ENCODE data around the gene DLK2. TPM values are rescaled to one million over a fixed set of nuclear protein-coding genes. Genes with fewer than 3 reads are reported as not detected.
A peak's percentile ranks its signal among the peaks of the same experiment; 100 is the strongest.

DLK2 gene
- total and polyA plus RNA-seq, 2 of the 13 experiments (the other 11 are each of a cell fraction or from before 2014, with no cell fraction given): 1.2 to 3.8 TPM

GRCh38 chr6:43454696-43455530, 435 bp downstream of the DLK2 start (continued):
- 0 out of 2 replicates have a peak, but pooled peaks have one; percentile 36 for TF ChIP-seq ZNF567 (CRISPR knock-in tag; IDR thresholded peaks at IDR 0.05; ENCODE audit: borderline replicate concordance)
- TF ChIP-seq EP300 (IDR thresholded peaks at IDR 0.05; ENCODE audit: low read depth in 2 of 2, low read length in 2 of 2): no peak
- peak; percentile 23; the same call in 1 of the 2 replicates for TF ChIP-seq EP300 (CRISPR knock-in tag; IDR thresholded peaks at IDR 0.05; ENCODE audit: borderline replicate concordance)
- TF ChIP-seq ZNF749 (CRISPR knock-in tag; IDR thresholded peaks at IDR 0.05; ENCODE audit: borderline replicate concordance): peak; percentile 32
- no peak; the same call in 1 of the 2 replicates for TF ChIP-seq NCOA2 (CRISPR knock-in tag; IDR thresholded peaks at IDR 0.05)
- TF ChIP-seq NKX3-1 (CRISPR knock-in tag; IDR thresholded peaks at IDR 0.05): no peak
- peak; percentile 88 for TF ChIP-seq ZBTB7B (CRISPR knock-in tag; IDR thresholded peaks at IDR 0.05)
- no peak for TF ChIP-seq ZNF33B (CRISPR knock-in tag; IDR thresholded peaks at IDR 0.05)
- no peak for TF ChIP-seq GRHL1 (CRISPR knock-in tag; conservative IDR thresholded peaks at IDR 0.05)
- TF ChIP-seq ZNF275 (CRISPR knock-in tag; IDR thresholded peaks at IDR 0.05; ENCODE audit: borderline replicate concordance): no peak
- TF ChIP-seq ZNF225 (CRISPR knock-in tag; IDR thresholded peaks at IDR 0.05): no peak
- TF ChIP-seq ZNF207 (IDR thresholded peaks at IDR 0.05; ENCODE audit: borderline replicate concordance): no peak
- TF ChIP-seq MYC (CRISPR knock-in tag; IDR thresholded peaks at IDR 0.05; ENCODE audit: borderline replicate concordance): peak; percentile 61; the same call in 1 of the 2 replicates
- TF ChIP-seq EEA1 (CRISPR knock-in tag; IDR thresholded peaks at IDR 0.05; ENCODE audit: borderline replicate concordance): peak; percentile 35; the same call in 1 of the 2 replicates
- TF ChIP-seq ZBTB8A (CRISPR knock-in tag; IDR thresholded peaks at IDR 0.05; ENCODE audit: borderline replicate concordance, low read depth): no peak
- TF ChIP-seq PCBP1 (IDR thresholded peaks at IDR 0.05; ENCODE audit: borderline replicate concordance, low read depth, low read length): peak; percentile 60; the same call in 1 of the 2 replicates
- 0 out of 2 replicates have a peak, but pooled peaks have one; percentile 30 for TF ChIP-seq ZFP82 (CRISPR knock-in tag; IDR thresholded peaks at IDR 0.05; ENCODE audit: borderline replicate concordance)
- no peak for TF ChIP-seq GATA4 (IDR thresholded peaks at IDR 0.05; ENCODE audit: borderline replicate concordance, low read depth)
- no peak for TF ChIP-seq NFE2L1 (CRISPR knock-in tag; IDR thresholded peaks at IDR 0.05; ENCODE audit: borderline replicate concordance)
- 0 out of 2 replicates have a peak, but pooled peaks have one; percentile 73 for TF ChIP-seq PAF1 (CRISPR knock-in tag; IDR thresholded peaks at IDR 0.05)
- TF ChIP-seq NR2F1 (CRISPR knock-in tag; IDR thresholded peaks at IDR 0.05): 0 out of 4 replicates have a peak, but pooled peaks of 1 of the 2 experiments have one; percentile 12
- no peak for TF ChIP-seq HIC2 (CRISPR knock-in tag; IDR thresholded peaks at IDR 0.05; ENCODE audit: low read depth)
